Neural crest cell (in vitro differentiated cells): Measurements from ENCODE around the gene KCNN2. TPM values are rescaled to one million over a fixed set of nuclear protein-coding genes. Genes with fewer than 3 reads are reported as not detected.

Experiments used
- DNase-seq: peaks from one replicate; pipeline ENCODE4 v3.0.0; 2021; ENCODE audit warnings: low read depth, mixed read lengths, low spot score
- H3K27ac Mint-ChIP-seq: one replicate; pipeline ENCODE4 v1.8.0; 2021; ENCODE audit warnings: mild to moderate bottlenecking, mixed read lengths; ENCODE audit not compliant: unreplicated experiment
- H3K27me3 Mint-ChIP-seq: 2 replicates; pipeline ENCODE4 v1.8.0; 2021; ENCODE audit warnings: low read depth, mild to moderate bottlenecking, mixed read lengths
- H3K36me3 Mint-ChIP-seq: 2 replicates; pipeline ENCODE4 v1.8.0; 2021; ENCODE audit warnings: low read depth, mild to moderate bottlenecking, mixed read lengths
- H3K4me1 Mint-ChIP-seq: 2 replicates; pipeline ENCODE4 v1.8.0; 2021; ENCODE audit warnings: mixed read lengths
- H3K4me3 Mint-ChIP-seq: one replicate; pipeline ENCODE4 v1.8.0; 2021; ENCODE audit warnings: mild to moderate bottlenecking, mixed read lengths
- H3K9me3 Mint-ChIP-seq: 2 replicates; pipeline ENCODE4 v1.8.0; 2021; ENCODE audit warnings: mixed read lengths
- CTCF ChIP-seq: fragments of 200-600 bp; sonication (generic); conservative IDR thresholded peaks from 2 replicates; pipeline ENCODE4 v1.5.0; 2021; ENCODE audit warnings: antibody characterized with exemption, mild to moderate bottlenecking
- total RNA-seq: library from RNA; stranded (reverse); gene quantifications from 2 replicates; pipeline ENCODE4 v1.2.1, GENCODE V29; 2021

KCNN2 gene
- total RNA-seq, 1 donor from 2014 or later, result 1.9 TPM

GRCh38 chr5:114434396-114435219 lies 72.7 kb downstream of the KCNN2 start:
- Mint-ChIP-seq H3K36me3 (peaks cover 2% of the 10 kb centered on the region), H3K27me3 (no peaks in the 10 kb centered on the region), H3K27ac (no peak overlapping the region), H3K9me3 (peaks cover 3% of the 10 kb centered on the region), H3K4me1 (peaks cover 13% of the 10 kb centered on the region), H3K4me3 (no peak overlapping the region)
- TF ChIP-seq CTCF, result no peak
- no peak for DNase-seq

GRCh38 chr5:114435220-114435481 lies 73.3 kb downstream of the KCNN2 start:
- H3K9me3 Mint-ChIP-seq, result peaks cover 3% of the 10 kb centered on the region
- H3K27ac Mint-ChIP-seq, result no peak overlapping the region
- no peak for TF ChIP-seq CTCF
- H3K36me3 Mint-ChIP-seq, result peaks cover 2% of the 10 kb centered on the region
- peaks cover 13% of the 10 kb centered on the region for H3K4me1 Mint-ChIP-seq
- no peaks in the 10 kb centered on the region for H3K27me3 Mint-ChIP-seq
- no peak overlapping the region for H3K4me3 Mint-ChIP-seq
- DNase-seq, result no peak

- Mint-ChIP-seq H3K4me3 (no peak overlapping the region), H3K9me3 (peaks cover 3% of the 10 kb centered on the region), H3K4me1 (peaks cover 13% of the 10 kb centered on the region), H3K36me3 (peaks cover 2% of the 10 kb centered on the region), H3K27ac (no peak overlapping the region), H3K27me3 (no peaks in the 10 kb centered on the region)
- TF ChIP-seq CTCF, result no peak
- no peak for DNase-seq
Observed at GRCh38 chr5:114435885-114436299, 74.0 kb downstream of the KCNN2 start.

GRCh38 chr5:114437936-114438335 lies 76.1 kb downstream of the KCNN2 start:
- Mint-ChIP-seq H3K4me3 (no peak overlapping the region), H3K9me3 (no peaks in the 10 kb centered on the region), H3K27me3 (peaks cover 3% of the 10 kb centered on the region), H3K4me1 (peaks cover 13% of the 10 kb centered on the region), H3K27ac (no peak overlapping the region), H3K36me3 (peaks cover 2% of the 10 kb centered on the region)
- no peak for DNase-seq
- TF ChIP-seq CTCF, result no peak

GRCh38 chr5:114438471-114438870 lies 76.6 kb downstream of the KCNN2 start:
- Mint-ChIP-seq H3K27me3 (peaks cover 3% of the 10 kb centered on the region), H3K4me1 (peaks cover 13% of the 10 kb centered on the region), H3K4me3 (no peak overlapping the region), H3K27ac (no peak overlapping the region), H3K9me3 (no peaks in the 10 kb centered on the region), H3K36me3 (peaks cover 1% of the 10 kb centered on the region)
- DNase-seq, result no peak
- TF ChIP-seq CTCF, result no peak
